Stimulated activated CD4-positive, alpha-beta T cell treated with anti-CD3 and anti-CD28 coated beads, Interleukin-2, amount 100 ng/mL, for 48 hours (primary cell): ENCODE data around the gene POLD2.

ENCODE experiments used
- DNase-seq, 2 donors: peaks; one replicate each; pipeline ENCODE4 v3.0.0-alpha.2; 2020

The POLD2 gene

GRCh38 chr7:44112231-44112996 is 10.9 kb downstream of the POLD2 start:
- DNase-seq, result no peak

GRCh38 chr7:44111761-44112160 is 11.6 kb downstream of the POLD2 start:
- DNase-seq, result no peak

- DNase-seq, result no peak
Observed at GRCh38 chr7:44110719-44111635, 12.4 kb downstream of the POLD2 start.

DNA sequence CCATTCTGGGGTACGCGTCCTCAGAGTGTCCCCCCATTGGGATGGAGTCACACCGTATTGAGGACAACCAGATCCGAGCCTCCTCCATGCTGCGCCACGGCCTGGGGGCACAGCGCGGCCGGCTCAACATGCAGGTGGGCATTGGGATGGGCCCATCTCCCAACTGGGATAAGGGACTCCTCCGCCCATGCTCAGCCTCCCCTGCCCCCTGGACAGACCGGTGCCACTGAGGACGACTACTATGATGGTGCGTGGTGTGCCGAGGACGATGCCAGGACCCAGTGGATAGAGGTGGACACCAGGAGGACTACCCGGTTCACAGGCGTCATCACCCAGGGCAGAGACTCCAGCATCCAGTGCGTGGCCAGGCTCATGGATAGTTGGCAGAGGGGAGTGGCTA is 13.4 kb downstream of the POLD2 start:
- no peak for DNase-seq

DNA sequence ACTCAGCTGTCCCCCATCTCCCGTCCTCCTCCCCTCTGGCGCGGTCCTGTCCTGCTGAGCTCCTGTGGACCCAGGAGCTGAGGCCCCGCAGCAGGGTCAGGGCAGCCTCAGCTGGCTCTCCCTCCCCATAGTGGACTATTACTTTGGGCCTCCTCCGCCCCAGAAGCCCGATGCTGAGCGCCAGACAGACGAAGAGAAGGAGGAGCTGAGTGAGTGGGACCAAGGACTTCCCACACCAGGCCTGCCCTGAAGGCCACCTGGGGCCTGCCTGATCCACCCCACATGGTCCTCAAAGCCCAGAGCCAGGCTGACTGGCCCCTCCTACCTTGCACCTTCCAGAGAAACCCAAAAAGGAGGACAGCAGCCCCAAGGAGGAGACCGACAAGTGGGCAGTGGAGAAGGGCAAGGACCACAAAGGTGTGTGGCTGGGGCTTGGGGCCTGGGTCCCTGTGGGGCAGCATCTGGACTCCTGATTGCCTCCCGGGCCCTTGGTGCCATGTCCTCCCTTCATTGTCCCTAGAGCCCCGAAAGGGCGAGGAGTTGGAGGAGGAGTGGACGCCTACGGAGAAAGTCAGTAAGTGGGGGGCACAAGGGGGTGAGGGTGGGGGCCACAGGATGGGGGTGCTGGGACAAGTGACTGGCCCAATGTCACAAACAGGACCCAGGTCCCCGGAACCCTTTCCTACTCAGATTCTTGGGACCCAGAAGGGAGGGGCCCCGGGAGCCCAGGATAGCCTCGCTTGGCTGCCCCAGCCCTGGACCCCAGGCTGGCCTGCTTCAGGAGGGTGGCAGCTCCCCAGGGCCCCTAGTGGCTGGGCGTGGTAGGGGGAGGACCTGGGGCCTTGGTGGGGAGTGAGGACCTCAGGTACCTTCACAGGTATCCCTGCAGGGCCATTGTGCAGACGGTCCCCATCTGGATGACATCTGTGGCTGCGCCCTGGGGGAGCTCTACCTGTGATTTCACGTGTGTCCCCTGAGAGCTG is 14.3 kb downstream of the POLD2 start:
- DNase-seq, result no peak

DNA sequence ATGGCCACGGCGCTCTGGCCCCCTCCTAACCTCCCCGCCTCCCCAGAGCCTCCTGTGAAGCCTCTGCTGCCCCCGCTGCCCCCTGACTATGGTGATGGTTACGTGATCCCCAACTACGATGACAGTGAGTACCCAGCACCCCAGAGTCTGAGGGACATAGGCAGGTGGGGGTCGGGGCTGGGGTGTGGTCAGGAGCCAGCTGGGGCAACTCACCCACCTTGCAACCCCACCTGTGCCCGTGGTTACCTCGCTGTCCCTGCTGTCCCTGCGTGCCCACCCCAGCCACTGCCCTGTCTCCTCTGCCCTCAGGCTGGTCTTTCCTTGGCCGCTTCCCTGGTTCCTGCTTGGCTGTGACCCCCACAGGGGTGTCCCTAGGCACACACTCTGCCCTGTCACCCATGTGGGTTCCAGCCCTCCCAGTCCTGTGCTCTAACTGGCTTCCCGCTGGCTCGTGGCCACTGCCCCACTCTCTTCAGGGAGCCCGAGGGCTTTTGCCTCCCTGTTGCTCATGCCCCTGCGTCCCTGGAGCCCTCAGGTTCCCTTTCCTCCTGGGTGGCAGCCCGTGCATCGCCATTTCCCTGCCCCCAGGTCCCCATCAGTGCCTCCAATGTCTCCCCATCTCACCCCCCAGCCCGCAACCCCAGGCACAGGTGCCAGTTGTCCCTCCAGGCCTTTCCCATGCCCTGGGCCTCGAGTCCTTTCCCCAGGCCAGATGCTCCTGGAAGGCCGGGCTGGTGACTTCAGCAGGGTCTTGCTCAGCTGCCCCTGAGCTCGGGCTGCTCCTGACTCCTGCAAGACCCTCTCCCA is 15.2 kb downstream of the POLD2 start:
- DNase-seq, result no peak

- no peak for DNase-seq
Observed at GRCh38 chr7:44107116-44107960, 16.0 kb downstream of the POLD2 start.

- no peak for DNase-seq
Observed at GRCh38 chr7:44106311-44107065, 16.9 kb downstream of the POLD2 start.

- DNase-seq, result no peak
Observed at GRCh38 chr7:44105832-44106231, 17.5 kb downstream of the POLD2 start.

GRCh38 chr7:44104860-44105771 is 18.2 kb downstream of the POLD2 start:
- DNase-seq, result no peak

DNA sequence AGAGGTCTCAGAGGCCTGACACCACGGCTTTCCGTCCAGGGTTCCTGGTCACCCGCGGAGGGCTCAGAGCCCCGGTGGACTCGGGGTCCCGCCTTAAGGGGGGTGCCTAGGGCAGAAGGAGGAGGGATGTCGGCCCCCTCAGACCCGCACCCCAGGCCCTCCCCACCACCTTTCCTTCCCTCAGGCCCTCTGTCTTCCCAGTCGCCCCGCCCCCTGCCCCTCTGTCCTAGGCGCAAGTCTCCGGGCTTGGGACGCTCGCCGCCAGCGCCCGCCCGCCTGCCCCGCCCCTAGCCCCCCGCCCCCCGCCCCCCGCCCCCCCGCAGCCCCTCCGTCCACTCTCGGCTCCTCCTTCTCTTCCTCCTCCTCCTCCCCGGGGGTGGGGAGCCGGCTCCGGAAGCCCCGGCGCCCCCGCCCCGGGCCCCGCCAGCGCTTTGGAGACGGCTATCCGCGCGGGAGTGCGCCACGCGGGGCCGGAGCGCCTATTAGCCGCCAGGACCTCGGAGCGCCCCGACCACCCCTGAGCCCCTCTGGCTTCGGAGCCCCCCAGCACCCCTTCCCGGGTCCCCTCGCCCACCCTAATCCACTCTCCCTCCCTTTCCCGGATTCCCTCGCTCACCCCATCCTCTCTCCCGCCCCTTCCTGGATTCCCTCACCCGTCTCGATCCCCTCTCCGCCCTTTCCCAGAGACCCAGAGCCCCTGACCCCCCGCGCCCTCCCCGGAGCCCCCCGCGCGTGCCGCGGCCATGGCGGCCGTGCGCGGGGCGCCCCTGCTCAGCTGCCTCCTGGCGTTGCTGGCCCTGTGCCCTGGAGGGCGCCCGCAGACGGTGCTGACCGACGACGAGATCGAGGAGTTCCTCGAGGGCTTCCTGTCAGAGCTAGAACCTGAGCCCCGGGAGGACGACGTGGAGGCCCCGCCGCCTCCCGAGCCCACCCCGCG is 19.2 kb downstream of the POLD2 start, which contains the start of gene AEBP1:
TSS of gene AEBP1 (plus strand) at position 423 of the 937 bp plus-strand sequence. CDS start at position 744, 321 bp downstream.
- no peak for DNase-seq

DNA sequence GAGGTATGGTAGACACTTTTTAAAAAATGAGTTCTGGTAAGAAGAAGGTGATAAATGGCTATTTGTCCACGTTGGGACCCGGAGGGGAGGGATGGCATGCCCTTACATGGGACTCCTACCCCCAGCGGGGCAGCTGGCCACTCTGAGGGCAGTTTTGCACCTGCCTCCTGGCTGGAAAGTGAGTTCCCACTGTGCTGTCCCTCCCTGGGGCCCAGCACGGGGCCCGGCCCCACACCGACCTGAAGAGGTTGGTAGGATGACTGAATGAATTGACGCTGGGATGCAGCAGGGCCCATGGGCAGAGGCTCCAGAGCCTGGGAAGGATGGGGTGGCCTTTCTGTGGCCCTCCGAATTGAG is 19.8 kb downstream of the POLD2 start:
- no peak for DNase-seq

DNA sequence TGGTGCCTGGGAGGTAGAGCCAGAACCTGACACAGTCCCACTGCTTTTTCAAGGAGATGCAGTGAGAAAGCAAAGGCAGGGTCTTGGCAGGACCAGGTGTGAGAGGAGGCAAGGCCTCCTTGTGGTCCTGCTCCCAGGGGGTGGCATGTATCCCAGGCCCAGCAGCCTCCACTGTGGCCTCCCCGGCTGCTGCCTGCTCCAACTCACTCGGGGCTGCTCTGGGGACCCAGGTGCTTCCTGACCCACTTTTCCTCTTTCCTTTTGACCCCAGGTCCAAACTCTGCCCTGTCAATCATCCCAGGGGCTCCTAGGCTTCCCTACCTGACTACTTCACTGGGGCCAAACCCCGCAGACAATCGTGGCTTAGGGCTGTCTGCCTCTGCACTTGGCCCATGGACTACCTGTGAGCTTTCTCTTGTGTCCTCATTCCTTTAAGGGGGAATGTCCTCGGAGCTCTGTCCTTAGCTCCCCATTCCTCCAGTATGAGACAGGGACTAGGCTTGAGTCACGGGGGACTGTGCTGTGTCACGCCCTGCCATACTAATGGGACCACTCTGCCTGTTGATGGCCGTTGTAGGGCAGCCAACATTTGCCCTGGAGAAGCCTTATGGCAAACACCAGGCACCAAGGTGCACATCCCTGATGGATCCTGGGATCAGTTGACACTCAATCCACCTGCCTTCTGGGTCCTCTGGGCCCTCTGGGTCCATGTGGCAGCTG is 20.3 kb downstream of the POLD2 start:
- DNase-seq, result no peak

- no peak for DNase-seq
Observed at GRCh38 chr7:44101966-44102845, 21.1 kb downstream of the POLD2 start.

DNA sequence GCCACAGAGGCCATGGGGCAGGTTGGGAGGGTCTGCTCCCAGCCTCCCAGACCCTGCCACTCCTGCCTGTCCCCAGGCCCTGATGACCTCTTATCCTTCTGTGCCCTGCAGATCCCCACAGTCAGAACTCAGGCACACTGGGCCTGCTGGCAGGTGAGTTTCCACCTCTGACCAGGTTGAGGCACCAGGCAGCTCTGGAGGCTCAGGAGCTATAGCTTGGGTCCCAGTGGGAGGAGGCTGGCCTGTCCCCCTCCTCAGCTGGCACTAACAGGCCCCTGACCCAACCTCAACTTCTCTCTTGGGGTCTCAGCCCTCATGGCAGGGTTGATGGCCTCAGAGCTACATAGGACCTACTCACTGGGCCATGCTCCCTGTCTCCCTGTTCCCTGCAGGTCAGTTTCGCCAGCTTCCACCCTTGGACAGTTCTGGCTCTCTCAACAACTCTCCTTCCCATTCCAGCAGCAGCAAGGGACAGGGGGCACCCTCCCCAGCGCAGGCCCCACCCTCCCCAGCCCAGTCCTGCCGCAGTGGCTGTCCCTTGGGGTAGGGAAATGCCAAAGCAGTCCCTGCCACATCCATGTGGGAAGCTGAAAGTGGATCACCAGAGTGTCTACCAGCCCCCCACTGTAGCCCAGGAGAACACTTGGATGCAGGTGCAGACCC is 21.9 kb downstream of the POLD2 start:
- DNase-seq, result no peak
